H1 (cell line): Measurements from ENCODE around the gene KCNK4. TPM values are rescaled to one million over a fixed set of nuclear protein-coding genes. Genes with fewer than 3 reads are reported as not detected.
A peak's percentile ranks its signal among the peaks of the same experiment; 100 is the strongest.

Experiments
- ASH2L ChIP-seq: fragments of 200-600, 300-600 bp; sonication (generic); IDR thresholded peaks from one replicate; pipeline ENCODE4 v1.7.1; 2017; ENCODE audit warnings: low read length
- CBX8 ChIP-seq: fragments of 300-800, 300-1000 bp; sonication (generic); IDR thresholded peaks from 2 replicates; pipeline ENCODE4 v1.7.1; 2016; ENCODE audit warnings: low read depth, low read length, borderline replicate concordance
- CREB1 ChIP-seq: IDR thresholded peaks from 2 replicates; pipeline ENCODE4 v1.6.1; 2012; ENCODE audit warnings: inconsistent platforms
- NANOG ChIP-seq: IDR thresholded peaks from 2 replicates; pipeline ENCODE4 v1.6.1; 2011; ENCODE audit warnings: low read length, low read depth, mild to moderate bottlenecking, inconsistent platforms; ENCODE audit not compliant: insufficient read depth, poor library complexity, severe bottlenecking
- NRF1 ChIP-seq: IDR thresholded peaks from 2 replicates; pipeline ENCODE4 v1.6.1; 2011; ENCODE audit warnings: mild to moderate bottlenecking, low read depth, low read length, improper control_type of control experiment
- PHF8 ChIP-seq: fragments of 200-600 bp; sonication (generic); conservative IDR thresholded peaks from 2 replicates; pipeline ENCODE4 v1.7.1; 2012; ENCODE audit warnings: low read depth, mild to moderate bottlenecking, inconsistent platforms, low read length, moderate library complexity
- RAD21 ChIP-seq, 2 experiments: IDR thresholded peaks in 1 of 2; conservative IDR thresholded peaks in 1 of 2; 2 replicates each; pipeline ENCODE4 v1.6.1; 2011; ENCODE audit warnings: low read depth in 2 of 2, low read length in 2 of 2, improper control_type of control experiment in 1 of 2, inconsistent platforms in 1 of 2, mild to moderate bottlenecking in 1 of 2, moderate library complexity in 1 of 2
- SIX5 ChIP-seq: IDR thresholded peaks from 2 replicates; pipeline ENCODE4 v1.6.1; 2011; ENCODE audit warnings: mild to moderate bottlenecking, low read depth, low read length
- TAF7 ChIP-seq: optimal IDR thresholded peaks from 2 replicates; pipeline ENCODE3; 2011; ENCODE audit warnings: low read depth, mild to moderate bottlenecking, inconsistent platforms, low read length, moderate library complexity, borderline replicate concordance
- YY1 ChIP-seq: IDR thresholded peaks from 2 replicates; pipeline ENCODE4 v1.6.1; 2011; ENCODE audit warnings: low read depth, mild to moderate bottlenecking, low read length
- polyA plus RNA-seq, 7 experiments: library from polyadenylated mRNA; depleted of rRNA in 3 of 7; stranded (reverse) in 5 of 7; unstranded in 2 of 7; fragments of >200 nt in 5 of 7; fragments of 200-250 nt in 2 of 7; gene quantifications; 1 replicate in 5 of 7; 2 replicates in 1 of 7; 4 replicates in 1 of 7; pipeline versions ENCODE4 v1.2.1 to v1.2.3, GENCODE V29; 2011 to 2013; ENCODE audit warnings: missing spikeins in 2 of 7, mixed read lengths in 2 of 7
- total RNA-seq: library from RNA; stranded (reverse); fragmentation: NEBNext Ultra II Directional; extraction: Animal tissue kit (Norgen Biotek cat#: 25700); gene quantifications from 2 replicates; pipeline ENCODE4 v1.2.1, GENCODE V29; 2021

KCNK4 gene
- total and polyA plus RNA-seq, 2 of the 8 experiments (the other 6 are each of a cell fraction or from before 2014, with no cell fraction given): 0.19 TPM; not detected in 1

DNA sequence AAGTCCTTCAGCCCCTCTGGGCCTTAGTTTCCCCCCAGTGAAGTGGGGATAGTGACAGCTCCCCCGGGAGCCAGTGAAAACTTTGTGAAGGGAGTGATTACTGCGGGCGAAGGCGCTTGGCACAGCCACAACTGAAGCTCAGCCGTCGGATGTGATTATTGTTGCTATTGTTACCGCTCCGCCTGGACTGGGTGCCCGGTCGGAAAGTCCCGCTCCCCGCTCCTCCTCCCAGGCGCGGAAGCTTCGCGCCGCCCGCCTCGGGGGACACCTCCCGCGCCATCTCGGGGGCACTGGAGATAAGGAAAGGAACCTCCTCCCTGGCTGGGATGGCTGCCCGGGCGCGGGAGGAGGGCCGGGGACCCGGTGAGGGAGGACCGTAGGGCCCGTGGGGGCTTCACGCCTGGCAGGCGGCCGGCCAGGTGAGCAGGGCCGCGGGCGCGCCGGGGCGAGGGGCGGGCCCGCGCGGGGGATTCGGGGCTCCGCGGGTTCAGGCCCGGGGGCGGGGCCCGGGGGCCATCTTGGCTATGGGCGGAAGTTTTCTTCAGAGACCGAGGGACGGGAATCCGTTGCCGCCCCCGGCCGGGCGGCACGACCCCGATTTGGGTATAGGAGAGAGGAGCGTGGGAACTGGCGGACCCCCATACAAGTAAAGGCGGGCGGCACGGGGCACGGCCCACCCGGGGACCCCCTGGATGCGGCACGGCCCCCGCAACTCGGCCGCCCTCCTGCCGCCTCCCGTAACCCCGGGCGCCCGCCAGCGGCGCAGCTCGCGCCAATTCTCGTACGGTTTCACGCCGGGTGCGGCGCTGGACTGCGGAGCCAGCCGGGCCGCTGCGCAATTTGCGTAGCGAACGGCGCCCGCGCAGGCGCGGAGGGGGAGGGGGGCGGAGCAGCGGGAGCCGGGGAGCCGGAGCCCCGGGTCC lies 5.9 kb upstream of the KCNK4 start, which contains the start of gene GPR137 (continued):
- TF ChIP-seq RAD21 (IDR thresholded peaks at IDR 0.05 in 1 of 2, conservative IDR thresholded peaks at IDR 0.05 in 1 of 2; ENCODE audit: low read depth in 2 of 2, low read length in 2 of 2): no peak; a peak in 1 of 4 replicates
- peak; percentile 75 for TF ChIP-seq SIX5
- peak; percentile 58; the same call in 1 of the 2 replicates for TF ChIP-seq PHF8
- peak; percentile 97 for TF ChIP-seq YY1
- peak; percentile 20 for TF ChIP-seq NANOG
- TF ChIP-seq CREB1: 0 out of 2 replicates have a peak, but pooled peaks have one; percentile 19
- TF ChIP-seq TAF7: peak; percentile 22
- no peak for TF ChIP-seq CBX8
- TF ChIP-seq ASH2L: peak; percentile 63
- TF ChIP-seq NRF1: peak; percentile 70
